ENCODE data around the gene SLC7A8.
"Not testable (repeated sequence)": the region's sequence is repeated elsewhere in the genome, so short reads cannot be mapped to it uniquely, and the experiment has no call there.

Gene SLC7A8

DNA sequence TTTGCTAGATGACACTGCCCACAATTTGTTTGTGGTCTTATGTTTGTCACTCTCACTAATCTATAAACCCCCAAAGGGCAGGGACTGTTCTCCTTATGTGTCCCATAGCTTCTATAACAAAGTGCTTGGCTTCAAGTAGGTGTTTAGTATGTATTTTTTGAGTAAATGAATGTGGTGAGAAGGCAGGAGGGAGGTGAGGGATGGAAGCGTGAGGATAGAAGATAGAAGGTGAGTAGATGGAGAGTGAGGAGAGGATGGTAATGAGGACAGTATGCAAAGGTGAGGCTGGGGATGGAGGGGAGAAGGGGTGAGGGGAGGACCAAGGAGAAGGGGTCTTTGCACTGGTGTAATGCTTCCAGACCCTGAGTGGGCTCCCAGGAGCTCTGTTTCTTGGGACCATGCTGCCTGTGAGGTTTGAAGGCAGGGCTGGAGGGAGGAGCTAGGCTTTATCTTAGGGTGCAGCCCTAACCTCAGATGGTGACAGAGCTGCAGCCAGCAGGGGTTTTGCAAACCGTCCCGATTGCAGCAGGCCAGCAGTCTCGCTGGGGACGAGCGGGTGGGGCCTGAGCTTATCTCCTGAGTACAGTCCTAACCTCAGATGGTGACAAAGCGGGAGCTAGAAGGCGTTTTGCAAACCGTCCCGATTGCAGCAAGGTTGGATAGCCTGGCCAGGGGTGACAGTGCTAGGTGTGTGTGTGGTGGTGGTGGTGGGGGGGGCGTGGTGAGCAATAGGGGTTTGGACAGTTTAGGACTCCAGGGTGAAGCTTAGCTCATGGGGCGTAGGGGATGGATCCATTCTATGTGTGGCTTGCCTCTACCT lies 70.9 kb downstream of the SLC7A8 start:
- DNase-seq: peak; percentile 44

- DNase-seq: no peak
Measured at GRCh38 chr14:23110579-23111365, 72.7 kb downstream of the SLC7A8 start.

DNA sequence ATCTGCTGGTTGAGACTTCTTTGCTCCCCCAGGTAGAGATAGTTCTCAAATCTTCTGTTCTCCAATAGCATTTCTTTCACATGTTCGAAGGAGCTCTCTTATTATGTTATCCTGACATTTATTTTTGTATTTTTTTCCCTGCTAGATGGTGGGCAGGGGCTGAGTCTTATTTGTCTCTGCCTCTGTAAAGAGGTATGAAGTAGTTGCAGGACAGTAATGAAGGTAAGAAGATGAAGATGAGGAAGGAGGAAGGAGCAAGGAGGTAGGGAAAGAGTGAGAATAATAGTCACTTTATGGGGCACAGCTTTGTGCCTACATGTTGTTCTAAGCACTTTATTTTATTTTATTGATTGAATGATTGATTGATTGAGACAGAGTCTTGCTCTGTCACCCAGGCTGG lies 73.7 kb downstream of the SLC7A8 start:
- DNase-seq: no peak

DNA sequence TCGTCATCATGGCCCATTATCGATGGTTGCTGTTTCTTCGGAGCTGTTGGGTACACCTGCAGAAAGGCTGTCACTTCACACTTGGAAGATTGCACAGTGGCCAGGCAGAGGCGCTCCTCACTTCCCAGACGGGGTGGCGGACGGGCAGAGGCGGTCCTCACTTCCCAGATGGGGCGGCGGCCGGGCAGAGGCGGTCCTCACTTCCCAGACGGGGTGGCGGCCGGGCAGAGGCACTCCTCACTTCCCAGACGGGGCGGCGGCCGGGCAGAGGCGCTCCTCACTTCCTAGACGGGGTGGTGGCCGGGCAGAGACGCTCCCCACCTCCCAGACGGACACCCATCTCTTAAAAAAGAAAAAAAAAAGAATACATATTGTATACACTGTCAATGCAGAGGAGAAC lies 75.3 kb downstream of the SLC7A8 start:
- not testable (repeated sequence) for DNase-seq

- DNase-seq: not testable (repeated sequence)
Measured at GRCh38 chr14:23107620-23108019, 75.8 kb downstream of the SLC7A8 start.

DNA sequence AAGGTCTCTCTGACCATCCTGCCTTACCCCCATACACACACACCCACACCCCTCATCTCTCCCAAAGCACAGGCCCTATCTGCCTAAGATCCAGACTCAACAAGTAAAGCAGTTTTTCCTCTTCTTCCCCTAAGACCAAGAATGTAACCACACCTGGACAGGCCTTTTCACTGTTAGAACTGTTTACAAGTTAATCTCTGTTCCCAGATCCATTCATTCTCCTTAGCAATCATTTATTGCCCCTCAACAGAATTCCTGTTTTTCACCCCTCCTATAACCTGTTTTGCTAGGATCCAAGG lies 76.8 kb downstream of the SLC7A8 start:
- no peak for DNase-seq

DNA sequence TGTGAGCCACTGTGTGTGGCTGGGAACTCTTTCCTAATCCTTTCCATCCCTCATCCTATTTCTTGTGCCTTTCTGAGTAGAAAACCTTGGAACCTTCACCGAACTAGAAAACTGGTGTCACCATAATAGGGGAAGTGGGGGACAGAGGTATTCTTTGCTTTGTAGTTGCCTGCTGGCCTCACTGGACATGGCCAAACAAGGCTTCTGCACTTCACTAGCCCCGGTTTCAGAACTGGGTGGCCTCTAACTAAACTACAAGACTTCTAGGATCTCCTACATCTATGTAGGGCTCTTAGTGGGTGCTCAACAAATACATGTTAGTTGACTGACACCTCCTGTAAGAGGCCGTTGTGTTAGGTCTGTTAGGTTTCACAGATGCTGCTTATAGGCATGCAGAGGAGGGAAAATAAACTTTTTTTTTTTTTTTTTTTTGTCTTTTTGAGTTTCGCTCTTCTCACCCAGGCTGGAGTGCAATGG lies 78.1 kb downstream of the SLC7A8 start:
- no peak for DNase-seq

DNA sequence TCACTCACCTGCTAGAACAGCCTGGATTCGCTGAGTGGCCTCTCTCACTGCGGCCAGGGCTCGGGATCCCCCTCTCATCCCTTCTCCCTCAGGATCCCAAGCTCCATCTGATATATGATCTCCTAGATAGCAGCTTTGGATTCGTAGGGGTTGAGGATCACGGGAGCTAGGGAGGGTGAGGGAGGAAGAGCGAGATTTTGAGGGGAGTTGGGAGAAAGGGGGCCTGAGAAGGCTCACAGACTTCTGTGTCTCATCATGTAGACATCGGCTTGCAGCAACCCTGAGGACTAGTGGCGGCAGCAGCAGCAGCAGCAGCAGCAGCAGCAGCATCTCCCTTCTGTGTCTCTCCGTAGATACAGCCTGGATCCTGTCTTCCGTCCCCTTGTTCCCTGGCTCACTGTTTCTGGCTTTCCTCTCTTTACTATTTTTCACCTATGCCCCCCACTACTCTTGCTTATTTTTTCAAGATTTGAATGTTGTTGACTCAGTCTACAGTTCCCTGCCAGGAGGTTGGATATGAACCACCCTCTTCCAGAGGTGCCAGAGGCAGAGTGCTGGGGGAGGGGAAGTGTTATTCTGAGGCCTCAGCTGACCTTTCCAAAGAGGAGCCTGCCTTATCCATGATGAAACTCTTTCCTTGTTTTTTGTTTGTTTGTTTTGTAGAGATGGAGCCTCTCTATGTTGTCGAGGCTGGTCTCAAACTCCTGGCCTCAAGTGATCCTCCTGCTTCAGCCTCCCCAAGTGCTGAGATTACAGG lies 78.7 kb downstream of the SLC7A8 start, which contains the start of gene CIROP:
CIROP (minus strand) TSS at position 399 of the 757 bp plus-strand sequence; CDS start at position 330, 69 bp downstream.
- DNase-seq: no peak

GRCh38 chr14:23104070-23104590 lies 79.3 kb downstream of the SLC7A8 start:
- no peak for DNase-seq

GRCh38 chr14:23103581-23103980 lies 79.9 kb downstream of the SLC7A8 start:
- DNase-seq: no peak

- DNase-seq: no peak
Measured at GRCh38 chr14:23102801-23103200, 80.7 kb downstream of the SLC7A8 start.

GRCh38 chr14:23101986-23102625 lies 81.4 kb downstream of the SLC7A8 start:
- no peak for DNase-seq

DNA sequence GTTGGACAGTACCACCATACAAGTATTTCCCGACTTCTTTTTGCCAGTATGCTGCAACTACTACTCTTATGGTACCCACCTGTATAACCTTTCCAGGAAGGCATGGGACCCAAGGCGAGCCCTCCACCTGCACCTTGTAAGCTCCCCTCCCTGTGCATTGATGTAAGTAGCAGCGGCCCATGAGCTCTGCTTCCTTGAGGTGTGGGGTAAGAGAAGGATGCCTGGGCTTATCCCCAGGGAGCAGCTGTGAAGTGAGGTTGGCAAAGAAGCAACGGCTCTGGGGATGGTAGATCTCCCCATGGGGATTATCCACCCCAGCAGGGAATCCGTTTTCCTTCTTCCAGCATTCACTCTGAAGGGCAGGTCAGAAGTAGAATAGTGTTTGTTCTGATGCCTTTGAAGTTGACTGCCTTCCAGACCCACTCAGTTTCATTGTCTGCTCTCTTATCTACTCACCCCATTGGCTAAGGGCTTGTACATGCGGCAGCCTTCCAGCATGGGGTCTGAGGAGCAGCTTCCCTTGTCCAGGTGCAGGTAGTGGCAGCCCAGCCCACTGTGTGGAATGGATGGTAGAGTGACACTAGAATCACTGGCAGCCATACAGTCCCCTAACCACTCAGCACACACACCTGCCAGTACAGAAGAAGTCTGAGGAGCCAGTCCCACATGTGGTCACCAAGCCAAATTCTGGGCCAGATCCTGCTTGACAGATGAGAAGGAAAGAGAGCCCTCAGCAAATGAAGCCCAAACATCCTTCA lies 82.1 kb downstream of the SLC7A8 start:
- DNase-seq: no peak

DNA sequence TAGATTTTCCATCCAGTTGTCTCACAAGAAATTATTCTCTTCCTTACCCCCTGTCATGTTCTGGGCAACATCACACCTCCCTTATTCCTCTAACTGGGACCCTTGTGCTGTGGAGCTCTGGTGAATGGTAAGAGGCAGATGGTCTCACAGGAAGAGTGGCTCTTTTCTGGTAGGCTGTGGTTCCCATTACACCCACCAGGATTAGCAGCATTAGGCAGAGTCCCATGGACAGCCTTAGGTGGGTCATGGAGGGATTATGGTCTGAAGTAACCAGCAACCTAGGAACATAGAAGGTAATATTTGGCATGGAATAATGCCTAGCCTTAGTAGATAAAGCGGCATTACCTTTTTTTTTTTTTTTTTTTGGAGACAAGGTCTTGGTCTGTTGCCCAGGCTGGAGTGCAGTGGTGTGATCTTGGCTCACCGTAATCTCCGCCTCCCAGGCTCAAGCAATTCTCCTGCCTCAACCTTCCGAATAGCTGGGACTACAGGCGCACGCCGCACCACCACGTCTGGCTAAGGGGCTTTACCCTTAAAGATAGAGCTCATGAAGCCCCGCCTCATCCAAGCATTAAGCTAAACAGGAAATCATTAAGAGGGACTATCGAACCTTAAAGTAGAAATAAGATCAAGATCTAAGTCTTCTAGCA lies 84.1 kb downstream of the SLC7A8 start:
- no peak for DNase-seq

GRCh38 chr14:23097786-23098185 lies 85.7 kb downstream of the SLC7A8 start:
- DNase-seq: no peak

DNA sequence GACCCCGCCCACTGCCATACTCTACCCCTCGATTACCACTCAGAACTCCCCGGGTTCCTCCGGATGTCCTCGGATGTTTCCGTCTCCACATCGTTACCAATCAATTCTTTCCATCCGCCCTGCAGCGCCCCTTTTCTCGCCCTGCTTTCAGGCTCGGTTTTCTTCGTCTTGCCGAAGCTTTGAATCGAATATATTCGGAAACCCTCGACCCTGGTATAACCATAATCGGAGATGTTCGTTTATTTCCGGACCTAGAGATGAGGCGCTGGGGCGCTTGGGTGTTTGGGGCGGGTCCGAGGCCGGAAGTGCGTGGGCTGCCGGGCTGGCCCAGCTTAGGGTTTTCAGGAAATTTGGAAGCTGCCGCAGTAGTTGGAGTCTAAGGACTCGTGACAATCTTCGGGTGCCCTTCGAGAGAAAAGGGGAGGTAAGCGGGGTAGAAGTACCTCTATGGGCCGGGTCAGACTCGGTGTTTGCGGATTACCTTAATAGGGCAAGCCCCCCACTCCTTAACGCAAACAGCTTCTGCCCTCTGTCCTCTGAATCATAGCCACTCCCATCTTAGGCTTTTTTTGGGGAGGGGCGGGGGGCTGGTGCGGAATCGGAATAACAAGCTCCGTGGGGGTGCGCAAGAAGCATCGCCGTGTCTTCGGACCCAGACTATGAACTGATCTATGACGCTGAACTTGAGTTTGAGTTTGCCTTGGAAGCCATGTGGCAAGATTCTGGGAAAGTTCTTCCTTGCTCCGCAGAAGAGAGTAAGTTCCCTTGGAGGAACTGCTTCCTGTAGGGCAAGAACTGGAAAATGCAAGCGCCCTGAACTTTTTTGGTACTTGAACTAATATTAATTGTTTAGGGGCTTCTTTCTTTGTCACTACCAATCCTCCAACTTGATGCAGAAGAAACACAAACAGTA lies 88.0 kb downstream of the SLC7A8 start, which contains the start of gene C14orf119:
C14orf119 (plus strand) TSS at position 310 of the 913 bp plus-strand sequence. CDS start 2,154 bp downstream, outside the sequence.
- peak; percentile 99 for DNase-seq

- no peak for DNase-seq
Measured at GRCh38 chr14:23094666-23095195, 88.7 kb downstream of the SLC7A8 start, which contains the start of gene ACIN1. TSS of gene ACIN1 (minus strand) at chr14:23095136. CDS start at chr14:23095112, 24 bp downstream.

- peak; percentile 87 for DNase-seq
Measured at GRCh38 chr14:23093991-23094665, 89.3 kb downstream of the SLC7A8 start.

DNA sequence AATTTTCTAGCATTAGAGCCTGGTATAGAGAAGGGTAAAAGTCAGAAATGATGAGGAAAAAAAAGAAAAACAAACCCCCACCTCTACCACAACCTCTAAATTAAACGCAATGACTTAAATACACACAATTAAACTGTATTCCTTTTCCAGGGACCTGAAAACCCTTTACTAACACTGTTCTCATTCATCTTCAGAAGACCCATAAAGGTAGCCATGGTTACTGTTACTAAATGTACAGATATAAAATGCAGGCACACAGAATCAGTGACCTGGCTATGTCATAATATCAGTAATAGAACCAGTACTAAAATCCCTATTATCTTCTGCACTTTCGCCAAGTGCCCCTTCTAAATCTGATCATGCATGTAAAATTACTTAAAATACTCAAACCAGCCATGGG lies 89.9 kb downstream of the SLC7A8 start:
- DNase-seq: no peak
